Measurements from ENCODE around the gene OR8G1. TPM values are rescaled to one million over a fixed set of nuclear protein-coding genes. Genes with fewer than 3 reads are reported as not detected.

Gene OR8G1
- total RNA-seq, 2 experiments from 2014 or later: not detected

DNA sequence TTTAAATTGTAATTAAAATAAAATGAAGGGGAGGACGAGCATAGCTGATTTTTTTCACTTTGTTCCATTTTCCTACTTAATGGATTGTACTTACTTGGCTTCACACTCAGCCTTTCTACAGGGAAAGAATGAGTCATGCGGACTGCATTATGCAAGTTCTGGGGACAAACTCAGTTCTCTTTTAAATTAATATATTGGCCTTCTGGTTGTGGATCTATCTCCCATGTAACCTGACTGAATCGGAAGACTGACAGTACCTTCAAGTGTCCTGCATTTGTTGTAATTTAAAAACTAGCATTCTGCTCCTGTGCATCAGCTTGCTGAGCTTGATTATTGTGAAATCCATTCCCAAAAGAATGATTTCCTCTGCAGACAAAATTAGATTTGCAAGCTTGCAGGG, 60.7 kb downstream of the OR8G1 start:
- POLR2A ChIA-PET: no interaction called here
- Mint-ChIP-seq H3K27ac (no peak overlapping the region), H3K36me3 (ENCODE audit: low read depth) (no peaks in the 10 kb centered on the region), H3K4me1 (no peaks in the 10 kb centered on the region), H3K9me3 (ENCODE audit: low read depth) (no peaks in the 10 kb centered on the region), H3K27me3 (peaks cover 2% of the 10 kb centered on the region), H3K4me3 (no peak overlapping the region)
- ATAC-seq (no peak), DNase-seq (no peak)
- intact Hi-C loops (cut with DNase I, micrococcal nuclease): no loop called here
- CTCF ChIA-PET: no interaction called here

DNA sequence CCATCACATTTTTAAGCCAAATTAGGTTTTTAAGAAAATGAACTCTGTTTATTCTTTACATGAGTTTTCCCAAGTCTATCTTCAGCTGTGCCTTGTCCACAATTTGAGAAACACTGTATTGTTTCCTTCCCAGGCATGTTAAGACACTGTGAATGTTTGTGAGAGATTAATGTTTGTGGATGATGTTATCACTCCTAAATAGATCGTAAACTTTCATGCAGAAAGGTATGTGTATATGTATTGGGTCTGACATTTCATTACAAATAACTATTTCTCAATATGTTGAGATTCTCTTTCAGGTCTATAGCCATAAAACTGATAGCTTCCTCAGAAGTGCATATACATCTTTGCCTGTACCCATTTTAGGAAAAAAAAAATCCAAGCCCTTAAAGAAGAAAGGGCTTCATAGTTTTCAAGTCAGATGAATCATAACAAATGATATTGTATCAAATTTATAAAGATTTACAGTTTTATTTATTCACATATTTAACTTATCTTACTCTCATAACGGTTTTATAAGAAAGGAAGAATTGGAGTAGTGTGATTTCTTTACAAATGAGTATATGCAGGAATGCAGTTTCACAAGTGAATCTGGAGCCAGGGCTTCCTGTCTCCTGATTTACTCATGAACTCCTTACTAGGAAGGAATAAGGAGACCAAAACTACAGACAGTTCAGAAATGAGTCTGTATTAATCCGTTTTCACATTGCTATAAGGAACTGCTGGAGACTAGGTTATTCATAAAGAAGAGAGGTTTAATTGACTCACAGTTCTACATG, 61.6 kb downstream of the OR8G1 start:
- H3K27me3 Mint-ChIP-seq: peaks cover 5% of the 10 kb centered on the region
- H3K4me1 Mint-ChIP-seq: no peaks in the 10 kb centered on the region
- no peak overlapping the region for H3K27ac Mint-ChIP-seq
- H3K9me3 Mint-ChIP-seq (ENCODE audit: low read depth): no peaks in the 10 kb centered on the region
- H3K36me3 Mint-ChIP-seq (ENCODE audit: low read depth): no peaks in the 10 kb centered on the region
- ChIA-PET POLR2A (no interaction called here), CTCF (no interaction called here)
- ATAC-seq: no peak
- intact Hi-C loops (cut with DNase I, micrococcal nuclease): no loop called here
- DNase-seq: no peak
- no peak overlapping the region for H3K4me3 Mint-ChIP-seq

Other genes starting within 250 kb of the OR8G1 start
- not detected for gene OR10G6, start 245.9 kb upstream of the OR8G1 start, total RNA-seq
- not detected for gene OR10G4, start 228.1 kb upstream of the OR8G1 start, total RNA-seq
- gene OR10G9, start 218.1 kb upstream of the OR8G1 start, total RNA-seq: not detected
- not detected for gene OR10G8, start 214.3 kb upstream of the OR8G1 start, total RNA-seq
- not detected for gene OR10G7, start 199.8 kb upstream of the OR8G1 start, total RNA-seq
- gene VWA5A, start 125.6 kb upstream of the OR8G1 start, total RNA-seq: 1 to 10 TPM; 8.6 to 8.8 TPM
- gene OR10D3, start 57.8 kb upstream of the OR8G1 start, total RNA-seq: not detected
- gene OR8G5, start 15.3 kb downstream of the OR8G1 start, total RNA-seq: not detected
- not detected for gene OR8D1, start 72.9 kb downstream of the OR8G1 start, total RNA-seq
- not detected for gene OR8D2, start 79.1 kb downstream of the OR8G1 start, total RNA-seq
- gene OR8B2, start 143.4 kb downstream of the OR8G1 start, total RNA-seq: not detected
- not detected for gene OR8B3, start 157.9 kb downstream of the OR8G1 start, total RNA-seq
- not detected for gene OR8B4, start 183.8 kb downstream of the OR8G1 start, total RNA-seq
- gene OR8B8, start 204.6 kb downstream of the OR8G1 start, total RNA-seq: not detected